GM12872 (cell line): ENCODE data around the gene MAP3K20.

Source experiments
- TF ChIP-seq, protein P1 (sequence below): IDR thresholded peaks from 3 replicates; pipeline ENCODE4 v1.5.1; 2011; ENCODE audit warnings: low read depth, mild to moderate bottlenecking, low read length, moderate library complexity; ENCODE audit not compliant: insufficient read depth

MAP3K20 gene

DNA sequence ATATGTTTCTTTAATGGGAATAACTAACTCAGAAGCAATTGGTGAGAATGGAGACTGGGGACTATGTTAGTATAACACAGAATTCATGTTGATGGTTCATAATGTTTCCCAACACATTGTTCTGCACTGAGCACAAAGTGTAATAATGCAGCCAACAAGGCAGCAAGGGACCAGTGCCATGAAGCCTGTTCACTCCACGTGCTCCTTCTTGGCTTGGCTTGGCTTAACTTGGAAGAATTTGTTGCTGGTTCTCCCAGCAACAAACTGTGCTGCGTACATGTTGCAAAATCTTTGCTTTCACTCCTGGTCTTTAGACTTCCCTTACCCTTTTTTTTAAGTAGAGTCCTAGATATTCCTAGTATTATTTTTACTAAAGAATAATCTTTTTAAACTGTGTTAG is 129.7 kb downstream of the MAP3K20 start:
- TF ChIP-seq, protein P1, sequence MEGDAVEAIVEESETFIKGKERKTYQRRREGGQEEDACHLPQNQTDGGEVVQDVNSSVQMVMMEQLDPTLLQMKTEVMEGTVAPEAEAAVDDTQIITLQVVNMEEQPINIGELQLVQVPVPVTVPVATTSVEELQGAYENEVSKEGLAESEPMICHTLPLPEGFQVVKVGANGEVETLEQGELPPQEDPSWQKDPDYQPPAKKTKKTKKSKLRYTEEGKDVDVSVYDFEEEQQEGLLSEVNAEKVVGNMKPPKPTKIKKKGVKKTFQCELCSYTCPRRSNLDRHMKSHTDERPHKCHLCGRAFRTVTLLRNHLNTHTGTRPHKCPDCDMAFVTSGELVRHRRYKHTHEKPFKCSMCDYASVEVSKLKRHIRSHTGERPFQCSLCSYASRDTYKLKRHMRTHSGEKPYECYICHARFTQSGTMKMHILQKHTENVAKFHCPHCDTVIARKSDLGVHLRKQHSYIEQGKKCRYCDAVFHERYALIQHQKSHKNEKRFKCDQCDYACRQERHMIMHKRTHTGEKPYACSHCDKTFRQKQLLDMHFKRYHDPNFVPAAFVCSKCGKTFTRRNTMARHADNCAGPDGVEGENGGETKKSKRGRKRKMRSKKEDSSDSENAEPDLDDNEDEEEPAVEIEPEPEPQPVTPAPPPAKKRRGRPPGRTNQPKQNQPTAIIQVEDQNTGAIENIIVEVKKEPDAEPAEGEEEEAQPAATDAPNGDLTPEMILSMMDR, result no peak

DNA sequence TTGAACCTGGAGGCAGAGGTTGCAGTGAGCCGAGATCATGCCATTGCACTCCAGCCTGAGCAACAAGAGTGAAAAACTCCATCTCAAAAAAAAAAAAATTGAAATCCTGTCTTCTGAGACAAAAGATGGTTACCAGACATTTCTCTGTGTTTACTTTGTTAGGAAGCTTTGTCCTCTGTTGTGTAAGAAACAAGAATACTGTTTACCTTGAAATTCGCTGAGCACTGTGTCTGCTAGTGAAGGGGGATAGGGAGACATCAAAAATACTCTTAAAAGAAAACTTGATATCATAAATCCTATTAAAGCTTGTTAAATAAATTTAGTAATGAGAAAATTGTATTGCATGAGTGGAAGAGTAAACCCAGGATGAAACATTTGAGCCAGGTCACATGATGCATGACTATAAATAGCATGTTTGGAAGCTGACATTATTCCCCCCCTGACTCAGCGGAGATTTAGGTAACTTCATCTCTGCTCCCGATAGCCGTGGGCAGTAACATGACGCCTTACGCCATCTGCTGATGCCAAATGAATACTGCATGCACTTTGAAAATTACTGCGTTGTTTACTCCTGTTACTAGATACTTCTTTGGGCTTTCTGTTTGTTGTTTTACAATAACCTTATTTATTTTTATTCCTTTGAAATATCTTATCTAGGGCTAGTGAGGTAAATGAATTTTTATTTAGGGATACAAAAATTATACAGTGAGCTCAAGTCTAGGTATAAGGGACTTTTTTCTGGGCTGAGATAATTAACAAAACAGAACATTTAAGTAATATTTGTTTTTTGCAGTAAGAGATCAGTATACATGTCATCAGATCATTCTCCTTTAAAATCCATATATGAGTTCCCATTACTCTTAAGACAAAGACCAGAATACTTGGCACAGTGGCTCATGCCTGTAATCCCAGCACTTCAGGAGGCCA is 134.9 kb downstream of the MAP3K20 start:
- TF ChIP-seq, protein P1, result peak; percentile 81

DNA sequence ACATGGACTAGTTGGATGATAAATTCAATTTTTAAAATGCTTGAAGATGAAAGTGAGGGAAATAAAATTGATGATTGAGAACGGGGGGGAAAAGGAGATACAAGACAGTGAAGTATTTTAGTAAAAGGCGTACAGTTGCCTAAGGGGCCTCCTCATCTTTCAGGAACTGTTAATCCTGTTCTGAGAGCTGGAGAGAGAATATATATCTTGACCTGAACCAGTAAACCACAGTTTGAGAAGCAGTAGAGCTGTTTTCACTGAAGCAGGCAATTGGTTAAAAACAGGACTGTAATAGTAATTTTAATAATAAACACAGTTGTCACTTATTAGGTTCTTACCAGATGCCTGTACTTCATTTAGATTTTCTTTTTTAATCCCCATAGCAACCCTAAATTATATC is 137.5 kb downstream of the MAP3K20 start:
- TF ChIP-seq, protein P1, result no peak

DNA sequence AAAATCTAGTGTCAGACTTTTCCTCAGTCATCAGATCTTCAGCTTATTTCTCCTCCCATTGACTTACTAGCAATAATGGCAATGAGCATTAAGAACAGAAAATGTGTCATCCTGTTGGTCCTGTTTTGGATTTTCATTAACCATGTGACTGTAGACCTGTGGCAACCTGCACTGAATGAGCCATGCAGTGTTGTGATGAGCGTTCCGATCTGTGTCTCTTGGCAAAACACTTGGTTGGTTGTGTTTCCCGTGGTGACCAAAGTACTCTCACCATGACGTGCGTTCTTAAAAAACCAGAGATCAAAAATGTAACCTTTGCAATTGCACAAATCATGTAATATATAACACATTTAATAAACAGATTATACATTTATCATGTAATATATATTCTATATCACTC is 138.6 kb downstream of the MAP3K20 start:
- TF ChIP-seq, protein P1, result no peak

DNA sequence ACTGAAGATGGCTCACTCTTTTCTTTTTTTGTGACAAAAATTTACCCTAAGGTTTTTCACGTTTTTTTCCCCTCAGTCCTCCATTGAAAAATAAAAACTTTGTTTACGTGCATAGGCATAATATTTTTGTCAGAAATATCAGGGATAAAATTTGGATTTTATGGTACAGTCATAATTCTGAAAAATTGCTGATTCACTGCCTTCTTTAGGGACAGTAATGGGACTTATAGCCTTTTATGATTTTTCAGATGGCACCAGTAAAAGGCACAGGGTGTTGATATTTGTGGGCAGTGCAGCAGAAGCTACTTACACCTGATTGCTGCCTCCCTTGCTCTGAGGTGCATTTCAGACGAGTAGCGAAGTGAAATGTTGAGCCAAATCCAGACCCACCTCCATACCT is 139.7 kb downstream of the MAP3K20 start:
- TF ChIP-seq, protein P1, result no peak

DNA sequence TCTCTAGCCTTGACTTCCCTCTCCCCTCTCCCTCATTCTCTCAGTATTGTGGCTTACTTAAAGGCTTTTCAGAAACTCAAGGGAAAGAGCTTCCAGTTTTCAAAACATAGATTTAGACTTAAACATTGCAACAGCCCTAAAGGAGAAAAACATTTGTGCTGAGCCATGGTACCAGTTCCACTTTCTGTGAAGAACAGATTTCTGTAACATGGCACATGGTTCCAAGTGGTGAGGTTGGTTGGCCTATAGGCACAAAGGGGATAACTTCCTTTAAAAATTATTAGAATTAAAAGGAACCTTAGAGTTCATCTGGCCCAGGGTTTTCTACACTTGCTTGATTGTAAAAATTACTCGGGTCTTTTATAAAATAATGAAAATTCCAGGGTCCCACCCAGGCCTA is 140.4 kb downstream of the MAP3K20 start:
- TF ChIP-seq, protein P1, result no peak

- TF ChIP-seq, protein P1, result no peak
Observed at GRCh38 chr2:173216668-173217067, 141.0 kb downstream of the MAP3K20 start.
